ENCODE data around the gene USP11.
"Not testable (repeated sequence)": the region's sequence is repeated elsewhere in the genome, so short reads cannot be mapped to it uniquely, and the experiment has no call there.

Gene USP11

DNA sequence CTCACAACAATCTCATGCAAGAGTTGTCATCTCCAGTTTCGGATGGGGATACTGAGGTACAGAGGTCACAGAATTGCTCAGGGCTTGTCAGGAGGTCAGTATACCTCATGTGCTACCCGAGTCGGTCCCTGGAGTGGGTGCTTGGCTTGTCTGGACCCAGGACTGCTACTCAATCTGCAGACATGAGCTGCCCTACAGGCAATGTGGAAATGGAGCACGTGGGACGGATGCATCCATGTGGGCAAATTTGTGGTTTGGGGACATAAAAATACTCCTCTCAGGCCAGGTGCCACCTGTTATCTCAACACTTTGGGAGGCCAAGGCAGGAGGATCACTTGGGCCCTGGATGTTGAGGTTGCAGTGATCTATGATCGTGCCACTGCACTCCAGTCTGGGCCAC is 15.8 kb downstream of the USP11 start:
- no peak for DNase-seq

GRCh38 chrX:47250017-47250347 is 17.2 kb downstream of the USP11 start:
- no peak for DNase-seq

GRCh38 chrX:47257620-47258019 is 24.8 kb downstream of the USP11 start:
- DNase-seq: not testable (repeated sequence)

GRCh38 chrX:47264483-47265173 is 31.8 kb downstream of the USP11 start:
- no peak for DNase-seq

DNA sequence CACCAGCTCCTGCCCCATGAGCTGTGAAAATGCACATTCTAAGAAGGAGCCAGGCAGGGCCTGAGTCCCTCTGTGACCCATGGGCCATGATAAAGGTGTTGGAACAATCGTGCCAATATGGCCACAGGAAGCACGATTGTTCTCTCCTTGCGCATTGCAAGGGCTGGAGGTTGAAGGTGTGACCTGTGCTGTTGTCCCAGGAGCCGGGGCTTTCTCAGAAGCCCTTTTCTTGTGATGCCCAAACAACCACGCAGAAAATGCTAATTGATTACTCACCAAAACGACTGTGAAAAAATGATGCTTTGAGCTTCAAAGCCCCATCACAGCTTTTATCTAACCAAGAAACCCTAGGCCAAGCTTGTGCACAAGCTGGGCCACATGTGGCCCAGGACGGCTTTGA is 33.8 kb downstream of the USP11 start:
- no peak for DNase-seq

GRCh38 chrX:47272013-47272408 is 39.2 kb downstream of the USP11 start:
- DNase-seq: no peak

GRCh38 chrX:47273011-47273730 is 40.4 kb downstream of the USP11 start:
- DNase-seq: no peak

GRCh38 chrX:47278691-47279090 is 45.9 kb downstream of the USP11 start:
- no peak for DNase-seq

DNA sequence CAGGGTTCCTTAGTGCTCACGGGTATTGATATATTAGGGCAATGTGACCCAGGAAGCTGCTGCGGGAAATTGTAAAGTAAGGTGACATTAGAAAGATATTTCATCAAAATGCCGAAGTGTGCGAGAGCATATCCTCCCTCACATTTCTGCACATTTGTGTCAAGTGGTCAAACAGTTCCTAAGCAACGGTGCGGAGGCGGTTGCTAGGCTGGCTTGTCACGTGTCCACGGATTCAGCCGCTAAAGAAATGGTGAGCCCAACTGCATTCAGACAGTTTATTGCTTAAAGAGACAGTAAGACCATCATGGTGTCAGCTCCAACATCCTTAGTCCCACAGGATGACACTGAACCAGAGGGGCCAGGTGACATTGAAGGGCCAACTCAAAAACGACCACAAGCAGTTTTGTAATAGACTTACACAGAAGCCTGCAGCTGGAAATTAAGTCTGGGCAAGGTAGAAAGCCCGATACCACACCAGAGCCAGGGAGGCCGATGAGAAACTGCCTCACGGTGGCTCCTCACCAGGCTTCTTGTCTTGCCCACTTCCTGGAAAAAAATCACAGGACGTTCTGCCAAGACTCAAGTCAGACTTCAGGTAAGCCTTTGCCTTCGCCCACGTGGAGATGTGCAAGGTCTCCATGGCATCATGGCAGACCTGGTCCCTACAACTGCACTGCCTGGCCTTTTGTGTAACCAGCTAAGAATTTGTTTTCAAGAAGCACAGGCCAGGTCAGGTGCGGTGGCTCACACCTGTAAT is 50.4 kb downstream of the USP11 start:
- no peak for DNase-seq

DNA sequence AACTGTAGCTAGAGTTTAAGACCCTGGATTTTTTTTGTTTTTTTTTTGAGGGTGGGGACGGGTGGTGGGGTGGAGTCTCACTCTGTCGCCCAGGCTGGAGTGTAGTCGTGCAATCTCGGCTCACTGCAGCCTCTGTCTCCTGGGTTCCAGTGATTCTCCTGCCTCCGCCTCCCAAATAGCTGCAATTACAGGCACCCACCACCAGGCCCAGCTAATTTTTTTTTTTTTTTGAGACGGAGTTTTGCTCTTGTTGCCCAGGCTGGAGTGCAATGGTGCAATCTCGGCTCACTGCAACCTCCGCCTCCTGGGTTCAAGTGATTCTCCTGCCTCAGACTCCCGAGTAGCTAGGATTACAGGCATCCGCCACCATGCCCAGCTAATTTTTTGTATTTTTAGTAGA is 51.8 kb downstream of the USP11 start:
- not testable (repeated sequence) for DNase-seq

GRCh38 chrX:47285836-47286320 is 53.1 kb downstream of the USP11 start:
- no peak for DNase-seq

DNA sequence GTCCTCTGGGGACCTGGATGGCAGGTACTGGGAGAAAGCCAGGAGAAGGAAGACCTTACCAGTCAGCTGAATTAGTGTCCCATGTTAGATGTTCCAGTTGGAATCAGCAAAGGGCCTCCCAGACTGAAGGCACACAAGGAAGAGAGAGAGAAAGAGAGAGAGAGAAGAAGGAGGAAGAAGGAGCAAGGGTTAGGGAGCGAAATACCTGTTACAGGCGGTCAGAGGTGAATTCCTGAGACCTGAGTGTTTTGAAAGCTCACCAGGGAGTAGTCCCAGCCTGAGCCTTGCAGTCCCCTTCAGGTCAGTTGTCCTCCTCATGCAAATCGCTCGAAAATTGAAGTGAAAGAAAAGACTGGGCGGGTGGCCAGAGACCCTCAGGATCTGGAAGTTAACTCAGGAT is 60.3 kb downstream of the USP11 start:
- DNase-seq: no peak

DNA sequence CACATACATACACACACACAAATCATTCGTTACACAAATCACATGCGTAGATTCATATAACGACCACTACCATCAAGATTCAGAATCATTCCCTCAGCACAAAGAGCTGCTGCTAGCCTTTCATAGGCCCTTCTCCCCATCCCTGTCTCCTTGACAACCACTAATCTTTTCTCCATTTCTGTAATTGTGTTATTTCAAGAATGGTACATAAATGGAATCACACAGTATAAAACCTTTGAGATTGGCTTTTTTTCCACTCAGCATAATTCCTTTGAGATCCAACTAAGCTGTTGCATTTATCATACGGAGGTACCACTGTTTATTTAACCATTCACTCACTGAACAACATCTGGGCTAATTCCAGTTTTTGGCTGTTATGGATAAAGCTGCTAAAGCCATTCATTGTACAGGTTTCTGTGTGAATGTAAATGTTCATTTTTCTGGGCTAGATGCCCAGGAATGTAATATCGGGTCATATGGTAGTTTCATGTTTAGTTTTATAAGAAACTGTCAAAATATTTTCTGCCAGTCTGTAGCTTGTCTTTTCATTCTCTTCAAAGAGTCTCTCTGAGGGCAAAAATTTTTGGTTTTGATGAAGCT is 64.1 kb downstream of the USP11 start:
- no peak for DNase-seq

DNA sequence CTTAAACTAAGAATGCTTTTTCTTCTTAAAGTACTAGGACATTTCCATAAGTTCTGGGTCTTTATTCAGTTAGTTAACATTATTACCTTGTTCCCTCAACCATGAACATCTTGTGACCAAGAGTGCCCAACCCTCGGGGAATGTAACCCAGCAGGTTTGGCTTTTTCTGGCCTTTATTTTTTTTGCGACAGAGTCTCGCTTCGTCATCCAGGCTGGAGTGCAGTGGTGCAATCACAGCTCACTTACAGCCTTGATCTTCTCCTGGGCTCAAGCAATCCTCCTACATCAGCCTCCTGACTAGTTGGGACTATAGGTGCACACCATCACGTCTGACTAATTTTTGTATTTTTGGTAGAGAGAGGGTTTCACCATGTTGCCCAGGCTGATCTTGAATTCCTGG is 65.1 kb downstream of the USP11 start:
- no peak for DNase-seq

Measured in stimulated activated naive CD4-positive, alpha-beta T cell (primary cell).